Left ventricle myocardium superior (tissue), 1 donor: ENCODE data around the gene PSMC6. TPM values are rescaled to one million over a fixed set of nuclear protein-coding genes. Genes with fewer than 3 reads are reported as not detected.

Experiments
- ATAC-seq: fragments of 200-7000 bp; cut with Tn5 transposase; one replicate; pipeline ENCODE4 v1.9.1; 2020; ENCODE audit warnings: mild to moderate bottlenecking, moderate library complexity
- DNase-seq: peaks from one replicate; pipeline ENCODE4 v3.0.0-alpha.2; 2020
- intact Hi-C: fragments of 100-400 bp; cut with micrococcal nuclease; formaldehyde crosslinking; loops from one replicate; pipeline ENCODE4 v1.11.0; 2022
- long read RNA-seq: library from polyadenylated mRNA; unstranded; transcript quantifications from one replicate; pipeline ENCODE4 v2.0.0, GENCODE V29; 2021
- total RNA-seq: library from RNA; stranded (reverse); fragmentation: NEBNext Ultra II Directional; extraction: Animal tissue kit (Norgen Biotek cat#: 25700); gene quantifications from one replicate; pipeline ENCODE4 v1.2.1, GENCODE V29; 2021
- donor health status: DM: no; HTN: yes; CAD: no; lungs with severe emphysema.

Gene PSMC6
- total RNA-seq = 75.2 TPM
- long read RNA-seq, transcript PSMC6-201 (14 exons, 2,188 nt) = major isoform, 224 of 242 reads
- long read RNA-seq, partial matches to known transcripts = 5 of 242 reads
- long read RNA-seq, other reads (novel, unspliced or antisense) = 12 of 242 reads

- DNase-seq (peak; percentile 96), ATAC-seq (peak; percentile 100)
- intact Hi-C loops = no loop called here
These were observed at the start of gene PSMC6 for GRCh38 chr14:52706724-52707706. Gene PSMC6 (plus strand): TSS chr14:52707200. CDS start chr14:52707220, 20 bp downstream.

- intact Hi-C loops = no loop called here
- DNase-seq = no peak
- ATAC-seq = no peak
These were observed 46.7 kb upstream of the PSMC6 start for GRCh38 chr14:52660325-52660724.

- no peak for DNase-seq
- intact Hi-C loops = no loop called here
- ATAC-seq = no peak
These were observed 46.2 kb upstream of the PSMC6 start for GRCh38 chr14:52660832-52661231.

GRCh38 chr14:52661314-52661713, 45.7 kb upstream of the PSMC6 start:
- no peak for ATAC-seq
- intact Hi-C loops = no loop called here

GRCh38 chr14:52663850-52664249, 43.1 kb upstream of the PSMC6 start:
- intact Hi-C loops = no loop called here
- ATAC-seq = no peak
- no peak for DNase-seq

More at GRCh38 chr14:52661314-52661713, 45.7 kb upstream of the PSMC6 start:
- DNase-seq = no peak

GRCh38 chr14:52678591-52678990, 28.4 kb upstream of the PSMC6 start:
- intact Hi-C loops = no loop called here
- ATAC-seq (no peak), DNase-seq (no peak)

GRCh38 chr14:52683985-52684520, 22.9 kb upstream of the PSMC6 start:
- ATAC-seq = no peak
- intact Hi-C loops = no loop called here
- no peak for DNase-seq

GRCh38 chr14:52686176-52686575, 20.8 kb upstream of the PSMC6 start:
- intact Hi-C loops = no loop called here
- no peak for ATAC-seq

GRCh38 chr14:52690983-52691760, 15.8 kb upstream of the PSMC6 start:
- ATAC-seq (no peak), DNase-seq (no peak)
- intact Hi-C loops = no loop called here

More at GRCh38 chr14:52686176-52686575, 20.8 kb upstream of the PSMC6 start:
- no peak for DNase-seq

- DNase-seq (no peak), ATAC-seq (no peak)
- intact Hi-C loops = no loop called here
These were observed 14.6 kb upstream of the PSMC6 start for GRCh38 chr14:52692248-52692962.

- intact Hi-C loops = no loop called here
- DNase-seq = no peak
These were observed 14.0 kb upstream of the PSMC6 start for GRCh38 chr14:52693036-52693435.

GRCh38 chr14:52693532-52693931, 13.5 kb upstream of the PSMC6 start:
- DNase-seq (no peak), ATAC-seq (no peak)
- intact Hi-C loops = no loop called here

More at GRCh38 chr14:52693036-52693435, 14.0 kb upstream of the PSMC6 start:
- no peak for ATAC-seq

- DNase-seq = peak; percentile 53
- intact Hi-C loops = no loop called here
- ATAC-seq = peak; percentile 45
These were observed 12.1 kb upstream of the PSMC6 start for GRCh38 chr14:52694761-52695480.

GRCh38 chr14:52695481-52696091, 11.4 kb upstream of the PSMC6 start, which contains the start of gene ERO1A:
Gene ERO1A (minus strand): TSS chr14:52695558. CDS start chr14:52695481, 77 bp downstream.
- intact Hi-C loops = no loop called here
- ATAC-seq = peak; percentile 97
- DNase-seq = peak; percentile 91

- intact Hi-C loops = no loop called here
- ATAC-seq (no peak), DNase-seq (no peak)
These were observed 6.3 kb upstream of the PSMC6 start for GRCh38 chr14:52700701-52701172.

- intact Hi-C loops = no loop called here
- no peak for DNase-seq
- no peak for ATAC-seq
These were observed 5.8 kb upstream of the PSMC6 start for GRCh38 chr14:52701223-52701622.

- intact Hi-C loops = no loop called here
- ATAC-seq = no peak
- no peak for DNase-seq
These were observed 3.8 kb upstream of the PSMC6 start for GRCh38 chr14:52703225-52703624.

- ATAC-seq (no peak), DNase-seq (no peak)
- intact Hi-C loops = no loop called here
These were observed 3.3 kb upstream of the PSMC6 start for GRCh38 chr14:52703664-52704063.
